ENCODE data around the gene ABCA13. TPM values are rescaled to one million over a fixed set of nuclear protein-coding genes. Genes with fewer than 3 reads are reported as not detected.

Gene ABCA13
- polyA plus RNA-seq, 10 donors = 0.01 to 0.25 (median 0.13) TPM

DNA sequence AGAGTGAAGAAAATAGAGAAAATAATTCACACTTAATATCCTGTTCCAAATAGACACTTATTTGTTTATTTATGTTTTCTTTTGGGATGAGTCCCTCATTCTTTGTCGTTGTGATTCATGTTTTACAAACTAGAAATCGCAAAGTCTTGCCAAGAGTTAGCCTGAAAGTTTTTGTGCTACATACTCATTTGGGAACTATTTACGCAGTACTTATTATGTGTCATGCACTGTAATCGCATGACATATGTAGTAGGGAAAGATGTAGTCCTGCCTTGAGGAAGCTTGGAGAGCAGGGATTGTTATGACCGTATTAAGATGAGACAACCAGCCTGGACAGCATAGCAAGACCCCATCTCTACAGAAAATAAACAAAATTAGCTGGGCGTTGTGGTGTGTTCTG is 189.3 kb downstream of the ABCA13 start:
- DNase-seq = no peak

DNA sequence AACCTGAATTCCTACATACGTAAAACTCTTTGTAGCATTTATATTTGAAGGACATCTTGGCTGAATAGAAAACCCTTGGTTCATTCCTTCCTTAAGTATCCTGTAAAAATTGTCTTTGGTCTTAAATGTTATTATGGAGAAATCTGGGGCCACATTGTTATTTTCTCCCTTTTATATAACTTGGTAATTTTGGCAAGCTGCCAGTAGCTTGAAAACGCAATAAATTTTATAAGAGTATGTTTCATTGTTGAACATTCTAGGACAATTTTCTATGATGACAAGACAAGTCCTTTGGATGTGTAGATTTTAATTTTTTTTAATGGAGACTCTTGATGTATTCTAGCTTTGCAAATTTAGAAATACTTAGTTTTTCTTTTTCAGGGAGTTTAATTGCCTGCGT is 191.9 kb downstream of the ABCA13 start:
- no peak for DNase-seq

DNA sequence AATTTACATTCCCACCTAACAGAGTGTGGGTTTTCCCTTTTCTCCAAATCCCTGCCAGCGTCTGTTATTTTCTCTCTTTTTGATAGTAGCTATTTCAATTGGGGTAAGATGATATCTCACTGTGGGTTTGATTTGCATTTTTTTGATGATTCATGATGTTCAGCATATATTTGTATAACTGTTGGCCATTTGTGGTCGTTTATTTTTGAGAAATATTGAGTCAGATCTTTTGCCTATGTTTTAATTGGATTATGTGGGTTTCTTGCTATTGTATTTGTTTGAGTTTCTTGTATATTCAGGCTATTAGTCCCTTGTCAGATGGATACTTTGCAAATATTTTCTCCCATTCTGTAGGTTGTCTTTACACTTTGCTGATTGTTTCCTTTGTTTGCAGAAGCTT is 193.8 kb downstream of the ABCA13 start:
- no peak for DNase-seq

DNA sequence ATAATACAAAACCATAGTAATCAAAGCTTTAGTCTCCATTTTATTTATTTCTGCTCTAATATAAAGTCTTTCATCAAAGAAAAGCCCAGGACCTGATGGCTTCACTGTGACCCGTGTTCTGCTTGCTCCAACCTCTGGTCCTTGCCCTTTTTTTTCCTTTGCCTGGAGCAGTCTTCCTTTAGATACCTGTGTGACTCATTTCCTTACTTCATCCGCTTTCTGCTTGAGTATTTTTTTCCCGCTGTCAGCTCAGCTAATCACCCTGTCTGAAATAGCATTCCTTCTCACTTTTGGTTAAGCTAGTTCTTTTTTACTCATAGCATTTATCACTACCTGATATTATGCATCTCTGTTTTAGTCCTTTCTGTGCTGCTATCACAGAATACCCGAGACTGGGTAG is 194.8 kb downstream of the ABCA13 start:
- DNase-seq = no peak

DNA sequence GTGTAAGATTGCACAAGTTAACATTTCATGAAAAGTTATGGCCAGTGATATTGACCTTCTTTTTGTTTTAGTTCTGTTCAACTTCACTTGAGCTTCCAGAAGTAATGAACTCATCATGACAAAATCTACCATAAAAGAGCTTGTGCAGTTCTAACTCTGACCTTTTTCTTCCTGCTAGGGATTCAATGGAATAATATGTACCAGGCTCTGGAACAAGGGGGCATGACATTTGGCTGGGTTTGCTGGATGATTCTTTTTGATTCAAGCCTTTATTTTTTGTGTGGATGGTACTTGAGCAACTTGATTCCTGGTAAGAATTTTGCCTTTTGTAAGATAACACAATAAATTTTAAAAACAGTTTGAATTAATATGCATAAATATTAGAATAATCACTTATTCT is 205.0 kb downstream of the ABCA13 start:
- no peak for DNase-seq

DNA sequence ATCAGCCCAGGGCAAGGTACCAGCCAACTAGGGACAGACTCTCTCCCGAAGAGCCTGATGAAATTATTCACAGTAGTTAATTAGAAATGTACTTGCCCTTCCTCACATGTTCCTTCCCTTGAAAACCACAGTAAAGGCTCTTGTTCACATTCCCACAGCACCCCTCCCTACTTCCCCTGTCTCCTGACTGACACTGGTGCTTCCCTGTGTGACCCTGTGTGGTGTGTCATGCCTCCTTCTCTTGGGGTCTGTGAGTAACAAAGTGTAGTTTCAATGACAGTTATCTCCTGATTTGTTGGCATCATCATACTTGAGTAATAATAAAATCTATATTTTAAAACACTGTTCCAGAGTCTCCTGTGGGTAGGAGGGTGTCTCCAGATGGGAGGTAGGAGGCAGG is 209.7 kb downstream of the ABCA13 start:
- no peak for DNase-seq

DNA sequence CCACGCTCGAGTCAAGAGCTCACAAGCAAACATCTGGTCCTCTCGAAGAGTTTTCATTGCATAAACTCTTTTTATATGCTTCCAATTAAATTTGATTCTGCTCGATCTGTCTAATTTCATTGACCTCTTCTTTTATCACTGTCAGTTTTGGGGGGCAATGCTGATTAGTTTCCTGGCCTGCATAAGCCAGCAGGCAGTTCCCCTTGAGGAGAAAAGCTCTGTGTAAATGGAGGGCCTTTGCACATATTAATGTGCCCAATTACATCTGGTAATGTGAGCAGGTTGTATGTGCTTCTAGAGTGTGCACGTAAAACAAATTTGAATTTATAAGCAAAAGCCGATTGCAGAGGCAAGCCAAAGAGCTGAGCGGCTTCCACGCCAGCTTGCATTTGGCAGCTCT is 210.3 kb downstream of the ABCA13 start:
- DNase-seq = no peak

DNA sequence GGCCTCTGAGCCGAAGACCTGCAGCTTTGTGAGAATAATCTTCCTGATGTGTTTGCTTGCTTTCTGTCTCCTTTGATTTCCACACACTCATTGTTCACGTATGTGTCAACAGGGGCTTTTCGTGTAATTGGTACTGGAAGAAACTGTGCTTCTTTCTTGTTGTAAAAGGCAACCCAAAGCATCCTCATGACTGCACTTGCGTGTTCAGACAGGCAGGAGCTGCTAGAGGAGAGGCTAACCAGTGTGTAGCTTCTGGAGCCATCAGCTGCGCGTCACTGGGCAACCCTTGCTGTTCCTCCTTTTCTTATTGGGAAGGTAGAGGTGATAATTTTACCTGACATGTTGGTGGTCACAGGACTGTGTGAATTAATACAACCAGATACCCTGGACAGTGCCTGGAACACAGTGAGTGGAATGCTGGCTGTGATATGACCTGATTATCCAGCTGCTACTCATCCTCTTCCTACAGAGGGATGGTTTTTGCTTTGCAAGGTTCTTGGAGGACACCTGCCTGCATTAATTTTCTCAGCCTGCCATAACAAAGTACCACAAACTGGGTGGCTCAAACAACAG is 213.0 kb downstream of the ABCA13 start:
- DNase-seq = no peak

DNA sequence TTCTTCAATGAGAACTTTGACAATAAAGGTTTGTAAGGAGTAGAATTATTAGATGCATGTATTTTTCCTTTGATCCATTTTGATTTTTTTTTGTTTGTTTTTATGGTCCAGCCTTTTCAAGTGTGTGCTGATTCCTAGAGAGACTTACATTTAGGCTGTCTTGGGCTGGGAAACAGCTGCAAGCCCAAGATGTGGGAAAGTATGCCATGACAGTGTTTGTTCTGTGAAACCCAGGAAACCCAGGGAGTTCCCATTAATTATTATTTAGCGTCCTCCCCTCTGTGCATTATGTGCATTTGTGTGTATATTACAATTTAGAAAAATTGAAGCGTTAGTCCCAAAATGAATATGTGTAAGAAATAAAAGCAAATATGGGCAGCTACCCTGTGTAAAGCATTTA is 216.7 kb downstream of the ABCA13 start:
- no peak for DNase-seq

DNA sequence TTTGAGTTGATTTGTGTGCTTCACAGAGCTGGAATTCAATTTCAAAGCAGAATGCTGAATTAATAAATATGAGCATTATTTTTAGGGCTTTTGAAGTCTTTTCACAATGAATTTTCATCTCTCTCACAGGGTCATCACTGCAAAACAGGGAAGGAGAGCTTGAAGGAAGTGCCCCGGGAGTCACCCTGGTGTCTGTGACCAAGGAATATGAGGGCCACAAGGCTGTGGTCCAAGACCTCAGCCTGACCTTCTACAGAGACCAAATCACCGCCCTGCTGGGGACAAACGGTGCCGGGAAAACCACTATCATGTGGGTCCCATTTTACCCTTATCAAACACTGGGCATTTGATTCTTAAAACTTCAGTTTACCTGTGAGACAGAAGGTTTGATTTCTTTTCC is 217.7 kb downstream of the ABCA13 start:
- DNase-seq = no peak

DNA sequence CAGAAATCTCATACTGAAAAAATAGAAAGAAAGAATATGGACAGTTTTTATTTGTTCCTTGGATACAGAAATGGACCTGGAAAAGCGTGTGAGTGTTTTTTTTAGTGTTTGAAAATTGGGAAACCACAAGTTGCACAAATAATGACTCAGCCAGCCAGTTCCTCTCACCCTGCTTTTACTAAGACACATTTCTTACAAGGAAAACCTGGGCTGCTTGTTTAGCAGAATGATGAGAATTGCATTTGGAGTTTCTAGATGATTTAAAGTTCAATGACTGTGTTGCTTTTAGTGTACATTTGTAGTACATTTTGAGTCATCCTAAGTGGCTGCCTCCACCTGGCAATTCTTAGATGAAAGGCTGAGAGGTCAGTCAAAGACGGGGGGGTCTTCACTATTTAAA is 218.7 kb downstream of the ABCA13 start:
- DNase-seq = peak in 1 of 3 donors; percentile 14

DNA sequence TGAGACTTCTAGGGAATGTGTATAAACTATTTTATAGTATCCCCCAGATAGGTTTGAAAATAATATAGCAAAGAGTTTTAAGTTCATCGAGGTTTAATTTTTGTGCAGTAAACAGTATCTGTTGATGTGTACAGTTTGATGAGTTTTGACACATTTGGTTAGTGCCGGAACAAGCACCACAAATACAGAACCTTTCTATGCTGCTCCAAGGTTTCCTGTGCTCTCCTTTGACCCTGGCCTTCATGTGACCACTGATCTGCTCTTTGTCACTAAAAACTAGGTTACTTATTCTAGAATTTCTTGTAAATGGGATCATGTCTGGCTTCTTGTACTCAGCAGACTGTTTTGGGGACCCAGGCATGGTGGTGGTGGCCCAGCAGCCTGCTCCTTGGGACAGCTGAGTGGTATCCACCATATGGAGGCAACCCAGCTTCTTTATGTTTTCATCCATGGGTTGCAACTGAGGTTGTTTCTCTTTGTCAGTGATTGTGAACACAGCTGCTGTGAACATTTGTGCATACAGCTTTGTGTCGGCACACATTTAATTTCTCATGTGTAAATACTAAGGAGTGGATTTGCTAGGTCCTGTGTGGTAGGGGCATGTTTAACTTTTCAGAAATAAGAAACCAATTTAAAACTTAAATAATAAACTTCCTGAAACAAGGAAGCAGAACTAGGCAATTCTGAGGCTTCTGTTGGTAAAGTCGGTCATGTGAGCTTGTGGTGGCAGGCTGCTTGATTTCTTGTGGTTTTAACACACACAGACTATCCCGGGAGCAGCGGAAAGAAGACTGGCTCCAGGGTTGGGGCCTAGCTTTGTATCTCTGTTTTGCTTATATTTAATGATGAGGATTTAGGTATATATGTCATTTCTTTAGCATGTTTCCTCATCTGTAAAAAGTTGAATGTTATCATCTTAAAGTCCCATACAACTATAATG is 219.4 kb downstream of the ABCA13 start:
- peak in 2 of 3 donors; percentile 12 to 29 for DNase-seq

DNA sequence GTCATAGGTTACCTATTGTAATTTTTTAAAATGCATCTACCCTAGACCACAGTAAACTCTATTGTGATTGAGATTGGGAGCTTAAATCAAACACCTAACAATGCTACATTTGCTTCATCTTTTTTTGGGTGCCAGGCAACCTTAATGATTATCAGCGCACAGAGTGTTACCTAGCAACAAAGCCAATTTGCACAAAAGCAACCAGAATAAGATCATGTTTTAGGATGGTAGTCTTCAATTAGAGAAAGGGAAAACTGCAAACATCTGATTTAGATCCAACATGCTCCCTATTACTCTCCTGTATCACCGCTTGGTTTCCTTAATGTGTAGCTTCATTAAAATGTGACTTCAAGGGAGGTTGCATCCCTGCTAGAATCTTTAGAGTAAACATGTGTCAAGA is 226.9 kb downstream of the ABCA13 start:
- no peak for DNase-seq

DNA sequence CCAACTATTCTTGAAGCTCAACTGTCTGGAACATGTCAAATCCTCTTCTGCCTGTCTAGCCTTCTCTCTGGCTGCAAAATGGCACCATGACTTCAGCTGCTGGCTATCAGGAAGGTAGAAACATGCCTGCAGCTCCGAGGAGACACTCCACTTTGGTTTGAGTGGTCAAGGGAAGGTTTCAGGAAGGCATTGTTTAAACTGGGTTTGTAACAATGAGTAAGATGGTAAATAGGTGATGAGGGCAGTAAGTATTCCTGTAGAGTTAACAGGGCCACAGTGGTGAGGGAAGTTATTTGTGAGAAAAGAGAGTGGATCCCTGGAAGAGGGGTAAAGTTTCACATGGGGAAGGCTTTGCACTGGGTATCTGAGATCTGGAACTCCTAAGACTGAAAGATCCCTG is 231.5 kb downstream of the ABCA13 start:
- DNase-seq = no peak

DNA sequence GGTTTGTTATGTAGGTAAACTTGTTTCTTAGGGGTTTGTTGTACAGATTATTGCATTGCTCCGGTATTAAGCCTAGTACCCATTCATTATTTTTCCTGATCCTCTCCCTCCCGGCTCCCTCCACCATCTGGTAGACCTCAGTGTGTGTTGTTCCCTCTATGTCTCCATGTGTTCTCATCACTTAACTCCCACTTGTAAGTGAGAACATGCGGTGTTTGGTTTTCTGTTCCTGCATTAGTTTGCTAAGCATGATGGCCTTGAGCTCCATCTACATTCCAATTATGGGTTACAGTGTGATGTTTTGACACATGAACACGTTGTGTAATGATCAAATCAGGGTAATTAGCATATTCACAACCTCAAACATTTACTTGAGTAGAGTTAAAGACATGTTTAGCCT is 237.5 kb downstream of the ABCA13 start:
- no peak for DNase-seq

DNA sequence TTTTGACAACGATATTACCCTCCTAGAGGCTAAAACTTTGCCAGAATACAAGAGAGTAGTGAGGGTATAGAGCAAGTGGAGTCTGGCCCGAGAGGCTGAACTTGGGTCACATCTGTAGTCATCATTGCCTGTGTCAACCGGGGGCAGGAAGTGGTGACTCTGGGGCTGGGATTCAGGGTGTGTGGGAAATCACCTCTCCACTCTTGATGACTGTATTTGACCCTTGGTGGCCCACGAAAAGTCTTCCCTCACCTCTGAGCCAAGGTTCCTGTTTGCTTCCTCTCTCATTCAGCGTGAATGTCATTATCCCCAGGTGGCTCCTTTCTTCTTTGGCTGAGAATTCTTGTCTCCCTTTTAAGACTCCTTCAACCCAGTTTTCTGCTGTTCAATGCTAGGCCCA is 240.4 kb downstream of the ABCA13 start:
- DNase-seq = no peak

DNA sequence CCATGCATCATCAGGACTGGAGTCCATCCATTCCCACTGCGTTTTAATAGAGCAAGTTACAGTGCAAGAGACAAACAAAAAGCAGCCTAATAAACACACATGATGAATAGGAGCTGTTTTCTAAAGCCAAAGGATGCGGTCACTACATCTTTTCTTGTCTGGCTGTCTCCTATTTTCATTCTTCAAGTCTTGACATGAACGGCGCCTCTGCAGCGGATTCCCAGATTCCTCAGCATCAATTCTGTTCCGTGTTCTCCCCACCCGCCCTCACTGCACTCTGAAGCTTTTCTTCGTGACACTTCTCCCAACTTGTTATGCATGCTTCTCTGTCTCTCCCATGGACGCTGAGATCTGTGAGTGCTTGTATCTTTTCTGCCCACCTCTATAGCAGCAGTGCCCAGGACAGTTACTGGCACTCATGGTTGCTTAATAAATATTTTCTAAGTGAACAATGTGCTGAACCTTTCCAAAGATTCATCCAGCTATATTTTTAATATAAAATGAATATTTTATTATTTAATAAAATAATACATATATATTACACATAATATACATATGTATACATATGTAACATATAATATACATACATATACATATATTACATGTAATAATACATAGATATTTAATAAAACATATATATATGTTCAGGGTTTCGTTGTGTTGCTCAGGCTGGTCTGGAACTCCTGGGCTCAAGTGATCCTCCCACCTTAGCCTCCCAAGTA is 242.9 kb downstream of the ABCA13 start:
- DNase-seq = no peak

DNA sequence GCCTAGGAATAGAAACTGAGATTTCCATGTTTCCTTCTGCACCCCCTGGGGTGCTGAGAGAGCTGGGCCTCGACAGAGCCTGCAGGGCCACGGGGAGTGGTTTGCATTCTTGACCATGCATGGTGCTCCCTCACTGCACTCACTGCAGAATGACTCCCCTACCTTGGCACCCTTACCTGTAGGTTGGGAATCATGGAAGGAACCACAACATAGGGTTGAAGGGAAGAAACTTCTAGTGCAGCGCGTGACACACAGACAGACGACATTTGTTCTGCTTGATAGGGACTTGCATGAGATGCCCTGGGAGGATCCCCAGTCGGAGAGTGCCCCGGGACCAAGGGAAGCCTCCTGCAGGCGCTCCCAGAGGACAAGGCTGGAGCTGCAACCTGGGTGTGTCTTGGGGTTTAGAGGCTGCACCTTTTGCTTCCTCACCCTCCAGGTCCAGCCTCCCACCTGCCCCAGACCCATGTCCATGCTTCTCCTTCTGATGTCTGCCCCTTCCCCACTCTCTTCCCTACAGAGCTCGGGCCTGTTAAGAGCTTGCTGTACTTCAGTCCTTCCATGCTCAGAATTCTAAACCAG is 245.2 kb downstream of the ABCA13 start:
- no peak for DNase-seq

DNA sequence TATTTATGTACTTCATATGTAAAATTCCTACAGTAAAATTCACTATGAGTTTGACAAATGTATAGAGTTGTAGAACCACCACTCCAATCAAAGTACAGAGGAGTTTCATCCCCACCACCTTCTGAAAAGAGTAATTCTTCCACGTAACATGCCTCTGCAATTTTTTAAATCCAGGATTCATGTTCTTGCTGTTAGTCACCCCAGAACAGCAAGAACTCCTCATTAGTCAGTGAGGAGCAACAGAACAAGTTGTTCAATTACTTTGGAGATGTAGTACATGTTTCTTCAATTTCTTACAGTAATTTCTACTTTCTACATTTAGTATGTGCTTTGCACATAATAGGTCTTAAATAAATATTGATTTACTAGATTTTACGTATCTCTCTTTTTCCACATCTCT is 248.1 kb downstream of the ABCA13 start:
- no peak for DNase-seq

DNA sequence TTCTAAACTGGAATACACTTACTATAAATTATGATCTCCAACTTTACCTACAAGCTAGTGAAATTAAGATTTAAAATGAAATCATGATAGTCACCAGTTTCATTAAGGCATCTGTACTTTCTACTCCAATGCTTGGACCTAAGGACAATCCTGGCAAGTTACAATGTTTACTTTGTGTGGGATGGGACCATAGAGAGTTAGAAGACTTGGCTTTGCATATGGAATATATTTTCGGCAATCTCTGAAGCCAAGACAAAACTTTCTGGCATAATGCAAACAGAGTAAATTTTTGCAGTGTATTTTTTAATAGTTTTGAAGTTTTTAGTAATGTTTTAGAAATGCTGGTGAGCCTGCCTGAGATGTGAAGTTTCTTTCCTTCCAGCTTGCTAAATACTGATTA is 248.9 kb downstream of the ABCA13 start:
- DNase-seq = peak; percentile 60 to 87 (median 75)

DNA sequence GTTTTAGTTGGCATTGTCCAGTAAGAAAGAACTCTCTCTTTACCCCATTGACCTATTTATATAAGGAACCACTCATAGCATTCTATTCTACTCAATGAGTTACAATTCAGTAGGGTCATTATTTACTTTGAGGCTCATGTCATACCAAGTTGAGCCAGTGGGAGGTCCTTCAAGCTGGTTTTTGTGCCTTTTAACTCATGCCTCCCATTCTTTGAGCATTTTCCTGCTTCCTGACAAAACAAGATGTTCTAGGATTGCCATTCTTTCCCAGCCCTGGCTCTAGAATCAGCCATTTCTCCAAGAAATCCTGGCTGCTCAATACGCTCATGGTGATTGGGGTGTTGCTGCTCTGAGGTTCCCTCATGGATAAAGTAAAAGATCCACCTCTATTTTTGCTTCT is 250.1 kb downstream of the ABCA13 start:
- no peak for DNase-seq

DNA sequence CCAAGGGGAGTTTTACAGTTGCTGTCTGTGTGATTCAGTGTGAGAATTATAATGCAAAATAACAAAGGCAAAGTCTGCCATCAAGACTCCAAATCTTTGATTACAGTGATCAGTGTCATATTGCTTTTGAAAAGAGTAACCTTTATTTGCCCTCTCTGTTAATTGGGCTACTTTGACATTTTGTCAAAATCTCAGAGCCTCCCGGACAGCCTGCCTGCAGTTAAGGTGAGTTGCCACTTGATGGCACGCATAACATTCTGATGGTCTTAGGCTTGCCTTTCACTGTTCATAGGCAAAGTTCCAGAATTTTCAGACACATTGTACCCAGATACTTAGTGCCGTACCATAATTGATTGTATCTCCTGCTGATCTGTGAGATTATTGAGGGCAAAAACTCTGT is 253.5 kb downstream of the ABCA13 start:
- DNase-seq = no peak
